GM19099 (cell line): Measurements from ENCODE around the gene NUDT9.

Experiments used
- POLR2A ChIP-seq: IDR thresholded peaks from 3 replicates; pipeline ENCODE4 v1.6.1; 2011; ENCODE audit warnings: low read depth; ENCODE audit not compliant: insufficient read length; ENCODE audit errors: extremely low read depth

Gene NUDT9

GRCh38 chr4:87451537-87451936, 29.2 kb downstream of the NUDT9 start:
- no peak for TF ChIP-seq POLR2A

DNA sequence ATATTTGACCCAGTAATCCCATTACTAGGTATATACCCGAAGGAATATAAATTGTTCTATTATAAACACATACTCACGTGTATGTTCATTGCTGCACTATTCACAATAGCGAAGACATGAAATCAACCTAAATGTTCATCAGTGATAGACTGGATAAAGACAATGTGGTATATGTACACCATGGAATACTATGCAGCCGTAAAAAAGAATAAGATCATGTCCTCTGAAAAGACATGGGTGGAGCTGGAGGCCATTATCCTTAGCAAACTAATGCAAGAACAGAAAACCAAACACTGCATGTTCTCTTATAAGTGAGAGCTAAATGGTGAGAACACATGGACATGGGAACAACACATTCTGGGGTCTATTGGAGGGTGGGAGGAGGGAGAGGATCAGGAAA, 36.5 kb downstream of the NUDT9 start:
- no peak for TF ChIP-seq POLR2A

- TF ChIP-seq POLR2A: no peak
These were observed 38.9 kb downstream of the NUDT9 start for GRCh38 chr4:87461281-87461700.

DNA sequence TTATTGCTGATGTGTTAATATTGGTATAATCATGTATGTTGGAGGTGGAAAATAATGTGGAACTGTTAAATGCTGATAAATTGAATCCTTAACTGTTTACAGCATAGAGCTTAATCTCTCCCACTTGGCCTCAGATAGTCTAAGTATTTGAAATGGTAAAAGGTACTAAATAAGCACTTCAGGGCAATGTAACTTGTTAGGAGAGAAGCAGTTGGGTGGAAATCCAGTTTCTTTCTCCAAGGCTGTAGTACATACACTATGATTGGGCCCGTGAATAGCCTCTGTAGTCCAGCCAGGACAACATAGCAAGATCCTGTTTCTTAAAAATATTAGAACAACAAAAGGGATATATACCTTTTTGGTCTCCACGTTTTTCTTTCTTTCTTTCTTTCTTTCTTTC, 39.7 kb downstream of the NUDT9 start:
- TF ChIP-seq POLR2A: no peak

GRCh38 chr4:87465739-87466366, 43.5 kb downstream of the NUDT9 start:
- TF ChIP-seq POLR2A: no peak

GRCh38 chr4:87469390-87469789, 47.0 kb downstream of the NUDT9 start:
- TF ChIP-seq POLR2A: no peak

- TF ChIP-seq POLR2A: no peak
These were observed 54.6 kb downstream of the NUDT9 start for GRCh38 chr4:87476934-87477333.

GRCh38 chr4:87478732-87479250, 56.4 kb downstream of the NUDT9 start:
- TF ChIP-seq POLR2A: no peak

DNA sequence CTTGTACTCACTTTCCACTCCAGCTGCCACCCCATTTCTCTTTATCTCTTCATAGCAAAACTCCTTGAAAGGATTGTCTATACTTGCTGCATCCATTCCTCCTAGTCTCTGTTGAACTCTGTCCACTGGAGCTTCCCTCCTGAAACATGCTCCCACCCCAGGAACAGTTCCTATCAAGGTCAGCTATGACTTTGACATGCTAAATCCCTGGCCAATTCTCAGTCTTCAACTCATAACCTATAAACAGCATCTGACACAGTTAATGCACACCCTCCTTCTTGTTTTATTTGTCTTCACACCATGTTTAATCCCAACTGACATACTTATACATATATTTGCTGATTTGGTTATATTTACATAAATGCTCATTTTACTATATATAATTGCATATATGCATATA, 59.0 kb downstream of the NUDT9 start:
- TF ChIP-seq POLR2A: no peak

GRCh38 chr4:87489678-87490077, 67.3 kb downstream of the NUDT9 start:
- no peak for TF ChIP-seq POLR2A

- TF ChIP-seq POLR2A: no peak
These were observed 68.4 kb downstream of the NUDT9 start for GRCh38 chr4:87490664-87491369.

GRCh38 chr4:87491436-87491835, 69.1 kb downstream of the NUDT9 start:
- no peak for TF ChIP-seq POLR2A

DNA sequence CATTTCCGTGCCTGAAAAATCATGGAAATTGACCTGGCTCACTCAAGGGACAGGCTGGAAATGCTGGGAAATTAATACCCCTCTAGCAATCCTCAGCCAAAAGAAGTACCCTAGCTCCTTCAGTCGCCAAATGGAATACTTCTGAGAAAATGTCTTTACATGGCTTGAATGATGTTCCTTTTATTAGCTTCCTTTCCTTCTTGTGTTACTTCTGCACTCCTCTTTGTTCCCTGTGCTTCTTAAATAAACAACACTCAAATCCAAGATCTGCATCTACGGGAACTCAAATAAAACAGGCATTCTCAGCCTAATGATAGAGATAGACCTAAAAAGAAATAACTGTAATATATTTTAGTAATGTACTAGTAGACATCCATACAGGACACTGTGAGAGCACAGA, 70.7 kb downstream of the NUDT9 start:
- no peak for TF ChIP-seq POLR2A

- TF ChIP-seq POLR2A: no peak
These were observed 74.8 kb downstream of the NUDT9 start for GRCh38 chr4:87497159-87497558.

DNA sequence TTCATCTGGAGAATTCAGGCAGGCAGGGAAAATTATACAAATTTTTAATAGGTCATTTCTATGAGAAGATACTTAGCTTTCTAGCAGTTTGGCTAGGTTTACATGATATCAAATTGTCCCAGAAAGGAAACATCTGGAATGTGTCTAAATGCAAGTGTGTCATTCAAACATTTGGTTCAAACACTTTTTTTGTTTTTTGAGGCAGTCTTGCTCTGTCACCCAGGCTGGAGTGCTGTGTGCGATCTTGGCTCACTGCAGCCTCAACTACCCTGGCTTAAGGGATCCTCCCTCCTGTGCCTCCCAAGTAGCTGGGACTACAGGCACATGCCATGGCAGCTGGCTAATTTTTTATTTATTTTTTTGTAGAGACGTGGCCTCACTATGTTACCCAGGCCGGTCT, 75.2 kb downstream of the NUDT9 start:
- TF ChIP-seq POLR2A: no peak

- no peak for TF ChIP-seq POLR2A
These were observed 76.1 kb downstream of the NUDT9 start for GRCh38 chr4:87498446-87498900.
